ENCODE measurements around the gene FBXO28. TPM values are rescaled to one million over a fixed set of nuclear protein-coding genes. Genes with fewer than 3 reads are reported as not detected.

Gene FBXO28
- total RNA-seq, 2 donors from 2014 or later, result 33.2 to 40.1 TPM

- H3K4me1 Mint-ChIP-seq, result peaks cover 7% of the 10 kb centered on the region
- H3K27ac ChIP-seq (ENCODE audit: low read depth, low read length), result no peak overlapping the region
- no peak for DNase-seq
- no peak overlapping the region for H3K27ac Mint-ChIP-seq
- TF ChIP-seq CTCF (conservative IDR thresholded peaks at IDR 0.05), result no peak
- no peaks in the 10 kb centered on the region for H3K27me3 Mint-ChIP-seq (ENCODE audit: insufficient read depth)
- H3K36me3 ChIP-seq (ENCODE audit: control insufficient read depth, insufficient read depth, low read length), result peaks cover 30% of the 10 kb centered on the region
- H3K9me3 Mint-ChIP-seq, result peaks cover 5% of the 10 kb centered on the region
- peaks cover 31% of the 10 kb centered on the region for H3K36me3 Mint-ChIP-seq (ENCODE audit: low read depth)
- no peak overlapping the region for H3K4me3 Mint-ChIP-seq
- no peaks in the 10 kb centered on the region for H3K4me1 ChIP-seq (ENCODE audit: control insufficient read depth, insufficient read depth, low read length)
- no peak overlapping the region for H3K4me3 ChIP-seq (ENCODE audit: low read length)
- H3K27me3 ChIP-seq (ENCODE audit: control insufficient read depth, insufficient read depth, low read length, poor library complexity, severe bottlenecking), result no peaks in the 10 kb centered on the region
- peaks cover 7% of the 10 kb centered on the region for H3K9me3 ChIP-seq (ENCODE audit: control insufficient read depth, low read length)
- H3K9ac ChIP-seq (ENCODE audit: extremely low read depth, low read length, poor library complexity, severe bottlenecking), result no peak overlapping the region
- 95 to 100% methylated on average over 4 to 7 of the region's 8 CpGs for WGBS, 2 experiments (ENCODE audit: insufficient coverage in 1 of 2, insufficient read length in 1 of 2)
Measured at GRCh38 chr1:224193319-224193966, 79.5 kb downstream of the FBXO28 start.

- no peak for TF ChIP-seq CTCF (conservative IDR thresholded peaks at IDR 0.05)
- H3K27me3 ChIP-seq (ENCODE audit: control insufficient read depth, insufficient read depth, low read length, poor library complexity, severe bottlenecking), result no peaks in the 10 kb centered on the region
- DNase-seq, result no peak
- no peak overlapping the region for H3K27ac ChIP-seq (ENCODE audit: low read depth, low read length)
- 93 to 98% methylated on average over 5 of the region's 5 CpGs for WGBS, 2 experiments (ENCODE audit: insufficient coverage in 1 of 2, insufficient read length in 1 of 2)
- Mint-ChIP-seq H3K9me3 (no peaks in the 10 kb centered on the region), H3K36me3 (ENCODE audit: low read depth) (peaks cover 19% of the 10 kb centered on the region), H3K27ac (no peak overlapping the region), H3K27me3 (ENCODE audit: insufficient read depth) (no peaks in the 10 kb centered on the region), H3K4me1 (peaks cover 10% of the 10 kb centered on the region), H3K4me3 (no peak overlapping the region)
- no peak overlapping the region for H3K4me3 ChIP-seq (ENCODE audit: low read length)
- H3K36me3 ChIP-seq (ENCODE audit: control insufficient read depth, insufficient read depth, low read length), result peaks cover 15% of the 10 kb centered on the region
- H3K9ac ChIP-seq (ENCODE audit: extremely low read depth, low read length, poor library complexity, severe bottlenecking), result no peak overlapping the region
- H3K9me3 ChIP-seq (ENCODE audit: control insufficient read depth, low read length), result peaks cover 5% of the 10 kb centered on the region
- H3K4me1 ChIP-seq (ENCODE audit: control insufficient read depth, insufficient read depth, low read length), result no peaks in the 10 kb centered on the region
Measured at GRCh38 chr1:224196813-224197600, 83.1 kb downstream of the FBXO28 start.

- WGBS, 2 experiments (ENCODE audit: insufficient coverage in 1 of 2, insufficient read length in 1 of 2), result 97 to 100% methylated on average over 1 to 4 of the region's 4 CpGs
Measured at GRCh38 chr1:224198572-224198971, 84.7 kb downstream of the FBXO28 start.

More at GRCh38 chr1:224198572-224198971, 84.7 kb downstream of the FBXO28 start:
- Histone ChIP-seq H3K36me3 (ENCODE audit: control insufficient read depth, insufficient read depth, low read length) (peaks cover under 1% of the 10 kb centered on the region), H3K9ac (ENCODE audit: extremely low read depth, low read length, poor library complexity, severe bottlenecking) (no peak overlapping the region), H3K27me3 (ENCODE audit: control insufficient read depth, insufficient read depth, low read length, poor library complexity, severe bottlenecking) (no peaks in the 10 kb centered on the region), H3K4me1 (ENCODE audit: control insufficient read depth, insufficient read depth, low read length) (no peaks in the 10 kb centered on the region), H3K4me3 (ENCODE audit: low read length) (no peak overlapping the region), H3K9me3 (ENCODE audit: control insufficient read depth, low read length) (peaks cover under 1% of the 10 kb centered on the region), H3K27ac (ENCODE audit: low read depth, low read length) (no peak overlapping the region)
- TF ChIP-seq CTCF (conservative IDR thresholded peaks at IDR 0.05), result no peak
- Mint-ChIP-seq H3K4me3 (no peak overlapping the region), H3K27me3 (ENCODE audit: insufficient read depth) (no peaks in the 10 kb centered on the region), H3K36me3 (ENCODE audit: low read depth) (peaks cover 11% of the 10 kb centered on the region), H3K27ac (no peak overlapping the region), H3K4me1 (peaks cover 16% of the 10 kb centered on the region), H3K9me3 (no peaks in the 10 kb centered on the region)
- DNase-seq, result no peak
